ENCODE measurements around the gene PEX1. TPM values are rescaled to one million over a fixed set of nuclear protein-coding genes. Genes with fewer than 3 reads are reported as not detected.
"Not testable (repeated sequence)": the region's sequence is repeated elsewhere in the genome, so short reads cannot be mapped to it uniquely, and the experiment has no call there.

Gene PEX1
- total and polyA plus RNA-seq, 2 donors (not counting 3 experiments of a cell fraction or from before 2014, with no cell fraction given) = 8.4 to 11.7 TPM

DNA sequence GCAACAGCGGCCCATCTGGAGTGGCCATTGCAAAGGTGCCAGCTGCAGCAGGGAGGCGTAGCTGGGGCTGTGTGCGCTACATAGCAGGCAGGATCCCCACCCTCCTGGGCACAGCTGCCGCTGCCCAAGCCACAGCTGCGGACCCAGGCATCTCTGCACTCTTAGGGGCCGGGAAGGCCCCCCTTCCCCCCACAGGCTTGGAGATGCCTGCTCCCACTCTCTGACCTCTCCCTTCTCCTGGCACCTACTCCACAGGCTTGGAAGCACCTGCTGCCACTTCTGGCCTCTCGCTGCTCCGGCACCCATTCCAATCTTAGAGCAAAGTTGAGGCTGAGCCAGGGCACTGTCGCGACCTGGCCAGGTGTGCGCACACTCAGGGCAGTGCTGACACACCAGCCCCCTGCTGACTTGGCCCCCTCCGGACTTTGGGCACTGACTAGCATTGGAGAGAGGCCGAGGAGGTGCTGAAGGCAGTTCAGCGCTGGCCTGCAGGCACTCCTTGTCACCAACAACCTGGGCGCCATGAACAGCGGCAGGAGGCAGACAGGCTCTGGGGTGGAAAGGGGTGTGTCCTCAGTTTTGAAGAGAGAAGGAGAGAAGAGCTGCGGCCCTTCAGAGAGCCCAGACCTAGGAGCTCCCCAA lies 18.7 kb upstream of the PEX1 start:
- Histone ChIP-seq H3K79me2 (ENCODE audit: control insufficient read depth, insufficient read depth, low read length) (no peaks in the 10 kb centered on the region), H3K27ac (ENCODE audit: insufficient read depth, low read depth, low read length) (no peak overlapping the region), H3K4me2 (ENCODE audit: insufficient read depth, low read length) (no peak overlapping the region), H3K9me1 (replicated peaks; ENCODE audit: control insufficient read depth, extremely low read depth, insufficient read depth, low read length) (no peaks in the 10 kb centered on the region), H2AFZ (ENCODE audit: low read depth, low read length) (no peak overlapping the region), H3K36me3 (ENCODE audit: control insufficient read depth in 2 of 2, extremely low read depth in 1 of 2, insufficient read depth in 2 of 2, low read length in 2 of 2) (no peaks in the 10 kb centered on the region), H4K20me1 (replicated peaks; ENCODE audit: control insufficient read depth, extremely low read depth, insufficient read depth, low read length) (no peaks in the 10 kb centered on the region), H3K4me3 (replicated peaks in 1 of 3; ENCODE audit: insufficient read depth in 1 of 3, low read depth in 1 of 3, low read length in 3 of 3) (no peak overlapping the region), H3K9ac (replicated peaks; ENCODE audit: extremely low read depth, insufficient read depth, low read length) (no peak overlapping the region), H3K27me3 (ENCODE audit: control insufficient read depth in 2 of 2, insufficient read depth in 2 of 2, low read length in 2 of 2) (peaks cover 0 to 2% of the 10 kb centered on the region in 2 experiments), H3K9me3 (replicated peaks; ENCODE audit: control insufficient read depth, insufficient read depth, low read length) (no peaks in the 10 kb centered on the region), H3K4me1 (ENCODE audit: control insufficient read depth, extremely low read depth, insufficient read depth, low read length) (no peaks in the 10 kb centered on the region)
- intact Hi-C loops (cut with micrococcal nuclease) (no loop called here), dilution Hi-C loops (cut with MboI; ENCODE audit: extremely low pct_ligation_motif_present, low sequenced_read_pairs) (no loop called here)
- BruUV-seq (replicated peaks) = no TSS peak
- TF ChIP-seq MYC (IDR thresholded peaks at IDR 0.05; ENCODE audit: low read depth, low read length) (no peak), JUN (IDR thresholded peaks at IDR 0.05; ENCODE audit: borderline replicate concordance, insufficient read depth, insufficient read length, low read depth) (no peak)
- TF ChIP-seq, protein P1, sequence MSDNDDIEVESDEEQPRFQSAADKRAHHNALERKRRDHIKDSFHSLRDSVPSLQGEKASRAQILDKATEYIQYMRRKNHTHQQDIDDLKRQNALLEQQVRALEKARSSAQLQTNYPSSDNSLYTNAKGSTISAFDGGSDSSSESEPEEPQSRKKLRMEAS (IDR thresholded peaks at IDR 0.05; ENCODE audit: insufficient read depth, insufficient read length) = no peak
- TF ChIP-seq, protein P2, sequence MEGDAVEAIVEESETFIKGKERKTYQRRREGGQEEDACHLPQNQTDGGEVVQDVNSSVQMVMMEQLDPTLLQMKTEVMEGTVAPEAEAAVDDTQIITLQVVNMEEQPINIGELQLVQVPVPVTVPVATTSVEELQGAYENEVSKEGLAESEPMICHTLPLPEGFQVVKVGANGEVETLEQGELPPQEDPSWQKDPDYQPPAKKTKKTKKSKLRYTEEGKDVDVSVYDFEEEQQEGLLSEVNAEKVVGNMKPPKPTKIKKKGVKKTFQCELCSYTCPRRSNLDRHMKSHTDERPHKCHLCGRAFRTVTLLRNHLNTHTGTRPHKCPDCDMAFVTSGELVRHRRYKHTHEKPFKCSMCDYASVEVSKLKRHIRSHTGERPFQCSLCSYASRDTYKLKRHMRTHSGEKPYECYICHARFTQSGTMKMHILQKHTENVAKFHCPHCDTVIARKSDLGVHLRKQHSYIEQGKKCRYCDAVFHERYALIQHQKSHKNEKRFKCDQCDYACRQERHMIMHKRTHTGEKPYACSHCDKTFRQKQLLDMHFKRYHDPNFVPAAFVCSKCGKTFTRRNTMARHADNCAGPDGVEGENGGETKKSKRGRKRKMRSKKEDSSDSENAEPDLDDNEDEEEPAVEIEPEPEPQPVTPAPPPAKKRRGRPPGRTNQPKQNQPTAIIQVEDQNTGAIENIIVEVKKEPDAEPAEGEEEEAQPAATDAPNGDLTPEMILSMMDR (IDR thresholded peaks at IDR 0.05; ENCODE audit: extremely low read depth in 1 of 2, insufficient read depth in 1 of 2, low read depth in 1 of 2, low read length in 2 of 2) = no peak
- CTCF ChIA-PET = no interaction called here
- POLR2A ChIA-PET = no interaction called here
- no peak for DNase-seq (ENCODE audit: low read depth, low spot score)
- no peak for FAIRE-seq

DNA sequence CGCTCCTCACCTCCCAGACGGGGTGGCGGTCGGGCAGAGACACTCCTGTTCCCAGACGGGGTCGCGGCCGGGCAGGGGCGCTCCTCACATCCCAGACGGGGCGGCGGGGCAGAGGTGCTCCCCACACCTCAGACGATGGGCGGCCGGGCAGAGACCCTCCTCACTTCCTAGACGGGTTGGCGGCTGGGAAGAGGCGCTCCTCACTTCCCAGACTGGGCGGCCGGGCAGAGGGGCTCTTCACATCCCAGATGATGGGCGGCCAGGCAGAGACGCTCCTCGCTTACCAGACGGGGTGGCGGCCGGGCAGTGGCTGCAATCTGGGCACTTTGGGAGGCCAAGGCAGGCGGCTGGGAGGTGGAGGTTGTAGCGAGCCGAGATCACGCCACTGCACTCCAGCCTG lies 16.8 kb upstream of the PEX1 start:
- POLR2A ChIA-PET; dilution Hi-C loops (cut with MboI; ENCODE audit: extremely low pct_ligation_motif_present, low sequenced_read_pairs); H4K20me1 ChIP-seq (replicated peaks; ENCODE audit: control insufficient read depth, extremely low read depth, insufficient read depth, low read length); H3K27me3 ChIP-seq (ENCODE audit: control insufficient read depth in 2 of 2, insufficient read depth in 2 of 2, low read length in 2 of 2); H2AFZ ChIP-seq (ENCODE audit: low read depth, low read length); H3K4me3 ChIP-seq (replicated peaks in 1 of 3; ENCODE audit: insufficient read depth in 1 of 3, low read depth in 1 of 3, low read length in 3 of 3); FAIRE-seq; H3K4me1 ChIP-seq (ENCODE audit: control insufficient read depth, extremely low read depth, insufficient read depth, low read length); H3K9ac ChIP-seq (replicated peaks; ENCODE audit: extremely low read depth, insufficient read depth, low read length); H3K9me1 ChIP-seq (replicated peaks; ENCODE audit: control insufficient read depth, extremely low read depth, insufficient read depth, low read length); H3K36me3 ChIP-seq (ENCODE audit: control insufficient read depth in 2 of 2, extremely low read depth in 1 of 2, insufficient read depth in 2 of 2, low read length in 2 of 2); intact Hi-C loops (cut with micrococcal nuclease); H3K27ac ChIP-seq (ENCODE audit: insufficient read depth, low read depth, low read length); H3K4me2 ChIP-seq (ENCODE audit: insufficient read depth, low read length); DNase-seq (ENCODE audit: low read depth, low spot score); H3K9me3 ChIP-seq (replicated peaks; ENCODE audit: control insufficient read depth, insufficient read depth, low read length); BruUV-seq (replicated peaks); H3K79me2 ChIP-seq (ENCODE audit: control insufficient read depth, insufficient read depth, low read length); CTCF ChIA-PET: not testable (repeated sequence)

- H3K36me3 ChIP-seq (ENCODE audit: control insufficient read depth in 2 of 2, extremely low read depth in 1 of 2, insufficient read depth in 2 of 2, low read length in 2 of 2); FAIRE-seq; H3K9ac ChIP-seq (replicated peaks; ENCODE audit: extremely low read depth, insufficient read depth, low read length); DNase-seq (ENCODE audit: low read depth, low spot score); H3K79me2 ChIP-seq (ENCODE audit: control insufficient read depth, insufficient read depth, low read length); H3K9me1 ChIP-seq (replicated peaks; ENCODE audit: control insufficient read depth, extremely low read depth, insufficient read depth, low read length); POLR2A ChIA-PET; H3K9me3 ChIP-seq (replicated peaks; ENCODE audit: control insufficient read depth, insufficient read depth, low read length); H3K27ac ChIP-seq (ENCODE audit: insufficient read depth, low read depth, low read length); intact Hi-C loops (cut with micrococcal nuclease); H2AFZ ChIP-seq (ENCODE audit: low read depth, low read length); H4K20me1 ChIP-seq (replicated peaks; ENCODE audit: control insufficient read depth, extremely low read depth, insufficient read depth, low read length); H3K4me2 ChIP-seq (ENCODE audit: insufficient read depth, low read length); dilution Hi-C loops (cut with MboI; ENCODE audit: extremely low pct_ligation_motif_present, low sequenced_read_pairs); H3K4me3 ChIP-seq (replicated peaks in 1 of 3; ENCODE audit: insufficient read depth in 1 of 3, low read depth in 1 of 3, low read length in 3 of 3); H3K27me3 ChIP-seq (ENCODE audit: control insufficient read depth in 2 of 2, insufficient read depth in 2 of 2, low read length in 2 of 2); BruUV-seq (replicated peaks); H3K4me1 ChIP-seq (ENCODE audit: control insufficient read depth, extremely low read depth, insufficient read depth, low read length): not testable (repeated sequence)
- CTCF ChIA-PET = interaction anchor here (1.5 kb wide), 1 partner anchor 10 kb away, joined by 4 read pairs; no protein-coding TSS in a partner anchor
These were observed 15.2 kb upstream of the PEX1 start for GRCh38 chr7:92543542-92543941.
